NCI-H345 (cell line): Measurements from ENCODE around the gene OR6S1.

Experiments
- DNase-seq: peaks from one replicate; lab custom pipeline; 2025; lab: John Stamatoyannopoulos, UW

OR6S1 gene

GRCh38 chr14:20641591-20641990, at the start of gene OR6S1:
TSS of gene OR6S1 (minus strand) at chr14:20641691. CDS start at chr14:20641691, 0 bp downstream.
- no peak for DNase-seq

- peak; percentile 51 for DNase-seq
Observed at GRCh38 chr14:20690848-20691640, 49.6 kb upstream of the OR6S1 start.

GRCh38 chr14:20688167-20688839, 46.8 kb upstream of the OR6S1 start, which contains the start of gene ANG:
TSS of gene ANG (plus strand) at chr14:20688764. CDS start at chr14:20693565, 4,801 bp downstream.
- DNase-seq: no peak

GRCh38 chr14:20687362-20688166, 46.1 kb upstream of the OR6S1 start:
- DNase-seq: no peak

GRCh38 chr14:20686386-20687143, 45.1 kb upstream of the OR6S1 start:
- DNase-seq: no peak

- DNase-seq: no peak
Observed at GRCh38 chr14:20684662-20685456, 43.4 kb upstream of the OR6S1 start.

- DNase-seq: peak; percentile 4
Observed at GRCh38 chr14:20683891-20684661, 42.6 kb upstream of the OR6S1 start, which contains the start of gene RNASE4. TSS of gene RNASE4 (plus strand) at chr14:20684560. CDS start at chr14:20699372, 14,812 bp downstream.

GRCh38 chr14:20683125-20683890, 41.8 kb upstream of the OR6S1 start:
- peak; percentile 30 for DNase-seq

GRCh38 chr14:20682435-20683124, 41.1 kb upstream of the OR6S1 start:
- peak; percentile 52 for DNase-seq

GRCh38 chr14:20682127-20682434, 40.6 kb upstream of the OR6S1 start:
- no peak for DNase-seq

GRCh38 chr14:20681348-20682126, 40.0 kb upstream of the OR6S1 start:
- DNase-seq: no peak

- DNase-seq: no peak
Observed at GRCh38 chr14:20680843-20681347, 39.4 kb upstream of the OR6S1 start.

GRCh38 chr14:20680363-20680762, 38.9 kb upstream of the OR6S1 start:
- no peak for DNase-seq

- DNase-seq: no peak
Observed at GRCh38 chr14:20679907-20680306, 38.4 kb upstream of the OR6S1 start.

- no peak for DNase-seq
Observed at GRCh38 chr14:20676072-20676471, 34.6 kb upstream of the OR6S1 start.

- DNase-seq: no peak
Observed at GRCh38 chr14:20675669-20676068, 34.2 kb upstream of the OR6S1 start.

- DNase-seq: no peak
Observed at GRCh38 chr14:20671597-20672283, 30.2 kb upstream of the OR6S1 start.
